Body of pancreas (tissue), 4 donors: Measurements from ENCODE around the gene MYO10.

Experiments
- POLR2A ChIP-seq, 3 donors: fragments of 450-650 bp; IDR thresholded peaks; one replicate each; pipeline ENCODE4 v1.6.1; 2016; ENCODE audit warnings: antibody characterized with exemption in 3 of 3, mild to moderate bottlenecking in 2 of 3
- TF ChIP-seq, protein P1 (sequence below), 7 experiments: fragments of 450-650 bp in 4 of 7; fragments of 200-600 bp in 3 of 7; sonication (generic) in 3 of 7; IDR thresholded peaks; one replicate each; pipeline ENCODE4 v1.5.1; 2016 to 2019; ENCODE audit warnings: antibody characterized with exemption in 7 of 7

DNA sequence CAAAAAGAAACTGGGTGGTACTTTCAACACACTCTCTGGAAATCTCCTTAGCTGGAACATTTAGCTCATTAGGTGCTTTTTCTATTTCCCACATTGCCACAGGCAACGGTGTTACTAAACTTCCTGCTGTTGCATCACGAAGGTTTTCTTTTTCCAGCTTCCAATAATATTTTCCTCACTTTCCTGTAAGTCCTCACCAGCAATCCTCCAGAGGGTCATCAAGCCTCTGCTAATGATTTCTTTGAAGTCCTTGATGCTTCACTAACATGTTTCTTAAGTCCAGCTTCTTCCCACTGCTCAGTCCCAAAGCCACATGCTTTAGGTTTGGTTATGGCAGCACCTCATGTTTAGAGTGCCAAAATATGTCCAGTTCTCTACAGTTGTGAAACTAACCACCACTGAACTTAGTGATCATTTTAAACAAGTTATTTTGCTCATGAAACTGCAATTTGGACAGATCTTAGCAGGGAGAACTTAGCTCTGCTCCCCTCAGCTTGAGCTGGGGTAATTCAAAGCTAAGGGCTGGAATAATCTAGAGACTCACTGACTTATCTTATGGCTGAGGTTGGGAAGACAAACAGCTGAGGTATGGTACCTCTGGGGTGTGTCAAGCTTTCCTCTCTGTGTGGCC lies 279.4 kb downstream of the MYO10 start:
- TF ChIP-seq, protein P1, sequence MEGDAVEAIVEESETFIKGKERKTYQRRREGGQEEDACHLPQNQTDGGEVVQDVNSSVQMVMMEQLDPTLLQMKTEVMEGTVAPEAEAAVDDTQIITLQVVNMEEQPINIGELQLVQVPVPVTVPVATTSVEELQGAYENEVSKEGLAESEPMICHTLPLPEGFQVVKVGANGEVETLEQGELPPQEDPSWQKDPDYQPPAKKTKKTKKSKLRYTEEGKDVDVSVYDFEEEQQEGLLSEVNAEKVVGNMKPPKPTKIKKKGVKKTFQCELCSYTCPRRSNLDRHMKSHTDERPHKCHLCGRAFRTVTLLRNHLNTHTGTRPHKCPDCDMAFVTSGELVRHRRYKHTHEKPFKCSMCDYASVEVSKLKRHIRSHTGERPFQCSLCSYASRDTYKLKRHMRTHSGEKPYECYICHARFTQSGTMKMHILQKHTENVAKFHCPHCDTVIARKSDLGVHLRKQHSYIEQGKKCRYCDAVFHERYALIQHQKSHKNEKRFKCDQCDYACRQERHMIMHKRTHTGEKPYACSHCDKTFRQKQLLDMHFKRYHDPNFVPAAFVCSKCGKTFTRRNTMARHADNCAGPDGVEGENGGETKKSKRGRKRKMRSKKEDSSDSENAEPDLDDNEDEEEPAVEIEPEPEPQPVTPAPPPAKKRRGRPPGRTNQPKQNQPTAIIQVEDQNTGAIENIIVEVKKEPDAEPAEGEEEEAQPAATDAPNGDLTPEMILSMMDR (IDR thresholded peaks at IDR 0.05), result no peak
- no peak for TF ChIP-seq POLR2A (IDR thresholded peaks at IDR 0.05)
